GM12873 (cell line): ENCODE results near the gene RNF150.

Experiments used
- CTCF ChIP-seq: IDR thresholded peaks from 2 replicates; pipeline ENCODE4 v1.5.1; 2012; ENCODE audit warnings: low read depth, mild to moderate bottlenecking, moderate library complexity, low read length, control low read depth; ENCODE audit not compliant: insufficient read depth; ENCODE audit errors: missing control alignments

Gene RNF150

GRCh38 chr4:141118381-141118780 lies 14.9 kb downstream of the RNF150 start:
- TF ChIP-seq CTCF: no peak

- TF ChIP-seq CTCF: no peak
Measured at GRCh38 chr4:141117935-141118334, 15.3 kb downstream of the RNF150 start.

GRCh38 chr4:141109983-141110382 lies 23.3 kb downstream of the RNF150 start:
- no peak for TF ChIP-seq CTCF

- no peak for TF ChIP-seq CTCF
Measured at GRCh38 chr4:141107927-141108326, 25.3 kb downstream of the RNF150 start.

GRCh38 chr4:141102367-141102766 lies 30.9 kb downstream of the RNF150 start:
- no peak for TF ChIP-seq CTCF

- TF ChIP-seq CTCF: no peak
Measured at GRCh38 chr4:141101511-141101910, 31.8 kb downstream of the RNF150 start.

GRCh38 chr4:141099326-141099725 lies 33.9 kb downstream of the RNF150 start:
- TF ChIP-seq CTCF: no peak
